Measurements from ENCODE around the gene ZNF519. TPM values are rescaled to one million over a fixed set of nuclear protein-coding genes. Genes with fewer than 3 reads are reported as not detected.
"Not testable (repeated sequence)": the region's sequence is repeated elsewhere in the genome, so short reads cannot be mapped to it uniquely, and the experiment has no call there.

ZNF519 gene
- total RNA-seq (2021): 21.9 and 24.3 TPM in 2 replicates
- long read RNA-seq, full-length matches to known transcripts: 68 of 85 reads
- long read RNA-seq, partial matches to known transcripts: 2 of 85 reads
- long read RNA-seq, other reads (novel, unspliced or antisense): 15 of 85 reads

- peaks cover 19% of the 10 kb centered on the region; the same call in 1 of the 2 replicates for H3K79me2 ChIP-seq (ENCODE audit: insufficient read depth, low read length)
- not testable (repeated sequence) for H2BK5ac ChIP-seq (ENCODE audit: insufficient read length, low read length); H2BK12ac ChIP-seq (ENCODE audit: insufficient read length, low read depth, low read length); H3K9me3 Mint-ChIP-seq; H4K91ac ChIP-seq (ENCODE audit: insufficient read length, low read depth, low read length); H3K27ac ChIP-seq (ENCODE audit: insufficient read length, low read depth, low read length); H3K56ac ChIP-seq (ENCODE audit: insufficient read length, low read depth, low read length); H2AK5ac ChIP-seq (ENCODE audit: insufficient read length, low read length); H3K27me3 ChIP-seq (ENCODE audit: insufficient read depth, low read length); H4K20me1 ChIP-seq (ENCODE audit: control insufficient read depth, insufficient read depth, insufficient read length); H3K27me3 Mint-ChIP-seq (ENCODE audit: low read depth); H2BK120ac ChIP-seq (ENCODE audit: low read depth, low read length, poor library complexity, severe bottlenecking); H3K79me1 ChIP-seq (ENCODE audit: insufficient read depth, low read depth, low read length, poor library complexity, severe bottlenecking); H4K8ac ChIP-seq (replicated peaks; ENCODE audit: insufficient read length, low read depth, low read length); H2AFZ ChIP-seq (ENCODE audit: low read length); H4K5ac ChIP-seq (ENCODE audit: insufficient read length, low read depth, low read length); H3K23ac ChIP-seq (ENCODE audit: insufficient read length, low read depth, low read length); H3K4me1 ChIP-seq (ENCODE audit: insufficient read depth, low read length); H3K9me3 ChIP-seq (ENCODE audit: control insufficient read depth, low read depth, low read length); H2BK15ac ChIP-seq (ENCODE audit: low read depth, low read length); H3T11ph ChIP-seq (ENCODE audit: low read length); H2BK20ac ChIP-seq (ENCODE audit: low read depth, low read length, poor library complexity, severe bottlenecking); H3K4ac ChIP-seq (ENCODE audit: low read depth, low read length); H3K23me2 ChIP-seq (ENCODE audit: insufficient read length, low read depth, low read length, poor library complexity, severe bottlenecking)
- peak; percentile 95 for DNase-seq
- Mint-ChIP-seq H3K4me3 (peak within 1 kb of the TSS; percentile 97 to 98), H3K27ac (peak within 1 kb of the TSS; percentile 98 to 100 (median 99)), H3K36me3 (ENCODE audit: insufficient read depth in 1 of 3, low read depth in 3 of 3) (peaks cover 12 to 24% (median 13%) of the 10 kb centered on the region in 3 experiments; a peak in 6 of 7 replicates), H3K4me1 (peaks cover 19 to 23% of the 10 kb centered on the region in 2 experiments)
- H3K9ac ChIP-seq (ENCODE audit: extremely low read depth, insufficient read length, low read length): peak within 1 kb of the TSS; percentile 82
- H3K18ac ChIP-seq (ENCODE audit: insufficient read length, low read depth, low read length): peak within 1 kb of the TSS; percentile 56
- WGBS (ENCODE audit: extremely low coverage, insufficient read length, low lambda C conversion rate): no CpG with 5 or more reads among the region's 20 CpGs
- peak within 1 kb of the TSS; percentile 53 for H3K4me2 ChIP-seq (ENCODE audit: insufficient read depth, insufficient read length, low read length)
- peak within 1 kb of the TSS; percentile 96 for H3K14ac ChIP-seq (ENCODE audit: insufficient read depth, low read length)
Measured at GRCh38 chr18:14132271-14132700, at the start of gene ZNF519. Gene ZNF519, minus strand, starts transcription at chr18:14132435. Its CDS starts 158 bp downstream, at chr18:14132277.
